Endothelial cell (in vitro differentiated cells): ENCODE results near the gene C1QTNF5. TPM values are rescaled to one million over a fixed set of nuclear protein-coding genes. Genes with fewer than 3 reads are reported as not detected.

Experiments
- DNase-seq: peaks from one replicate; pipeline ENCODE4 v3.0.0; 2021; ENCODE audit warnings: low spot score
- H3K27ac Mint-ChIP-seq: one replicate; pipeline ENCODE4 v1.8.0; 2021; ENCODE audit warnings: mixed read lengths, inconsistent platforms; ENCODE audit not compliant: unreplicated experiment
- H3K27me3 Mint-ChIP-seq: one replicate; pipeline ENCODE4 v1.8.0; 2021; ENCODE audit warnings: mild to moderate bottlenecking, moderate library complexity, mixed read lengths, inconsistent platforms; ENCODE audit not compliant: unreplicated experiment
- H3K36me3 Mint-ChIP-seq: one replicate; pipeline ENCODE4 v1.8.0; 2021; ENCODE audit warnings: mild to moderate bottlenecking, low read depth, mixed read lengths, inconsistent platforms; ENCODE audit not compliant: unreplicated experiment
- H3K4me1 Mint-ChIP-seq: one replicate; pipeline ENCODE4 v1.8.0; 2021; ENCODE audit warnings: mild to moderate bottlenecking, mixed read lengths, inconsistent platforms; ENCODE audit not compliant: unreplicated experiment
- H3K4me3 Mint-ChIP-seq: one replicate; pipeline ENCODE4 v1.8.0; 2021; ENCODE audit warnings: mild to moderate bottlenecking, mixed read lengths, inconsistent platforms; ENCODE audit not compliant: unreplicated experiment
- H3K9me3 Mint-ChIP-seq: one replicate; pipeline ENCODE4 v1.8.0; 2021; ENCODE audit warnings: mixed read lengths, inconsistent platforms; ENCODE audit not compliant: unreplicated experiment
- CTCF ChIP-seq: fragments of 200-600 bp; sonication (generic); IDR thresholded peaks from one replicate; pipeline ENCODE4 v1.5.0; 2021; ENCODE audit warnings: antibody characterized with exemption; ENCODE audit not compliant: unreplicated experiment
- total RNA-seq: library from RNA; stranded (reverse); fragmentation: NEBNext Ultra II Directional; extraction: Animal tissue kit (Norgen Biotek cat#: 25700); gene quantifications from one replicate; pipeline ENCODE4 v1.2.1, GENCODE V29; 2021; ENCODE audit not compliant: unreplicated experiment

C1QTNF5 gene
- total RNA-seq, 1 donor from 2014 or later: 26.0 TPM

GRCh38 chr11:119335655-119336543, 4.8 kb downstream of the C1QTNF5 start:
- no peak for TF ChIP-seq CTCF
- H3K27me3 Mint-ChIP-seq: peaks cover 7% of the 10 kb centered on the region
- DNase-seq: no peak
- H3K4me3 Mint-ChIP-seq: peak overlapping the region; percentile 65
- peaks cover 39% of the 10 kb centered on the region for H3K4me1 Mint-ChIP-seq
- H3K27ac Mint-ChIP-seq: no peak overlapping the region
- no peaks in the 10 kb centered on the region for H3K9me3 Mint-ChIP-seq
- H3K36me3 Mint-ChIP-seq: no peaks in the 10 kb centered on the region

- H3K4me1 Mint-ChIP-seq: peaks cover 37% of the 10 kb centered on the region
- no peak for DNase-seq
- H3K27ac Mint-ChIP-seq: peak overlapping the region; percentile 97
- peak overlapping the region; percentile 99 for H3K4me3 Mint-ChIP-seq
- no peaks in the 10 kb centered on the region for H3K36me3 Mint-ChIP-seq
- no peak for TF ChIP-seq CTCF
- H3K27me3 Mint-ChIP-seq: peaks cover 6% of the 10 kb centered on the region
- no peaks in the 10 kb centered on the region for H3K9me3 Mint-ChIP-seq
Measured at GRCh38 chr11:119335091-119335654, 5.5 kb downstream of the C1QTNF5 start.

- peaks cover 35% of the 10 kb centered on the region for H3K4me1 Mint-ChIP-seq
- peak within 1 kb of the TSS; percentile 99 for H3K4me3 Mint-ChIP-seq
- peaks cover 4% of the 10 kb centered on the region for H3K27me3 Mint-ChIP-seq
- no peak for TF ChIP-seq CTCF
- no peaks in the 10 kb centered on the region for H3K9me3 Mint-ChIP-seq
- DNase-seq: peak; percentile 89
- no peaks in the 10 kb centered on the region for H3K36me3 Mint-ChIP-seq
- peak within 1 kb of the TSS; percentile 97 for H3K27ac Mint-ChIP-seq
Measured at GRCh38 chr11:119334174-119334930, 6.3 kb downstream of the C1QTNF5 start, which contains the start of gene RNF26. Gene RNF26 (plus strand): TSS chr11:119334527. CDS start chr11:119335123, 596 bp downstream.

GRCh38 chr11:119332111-119332765, 8.4 kb downstream of the C1QTNF5 start:
- H3K9me3 Mint-ChIP-seq: no peaks in the 10 kb centered on the region
- H3K4me3 Mint-ChIP-seq: no peak overlapping the region
- H3K27ac Mint-ChIP-seq: no peak overlapping the region
- H3K27me3 Mint-ChIP-seq: no peaks in the 10 kb centered on the region
- peaks cover 19% of the 10 kb centered on the region for H3K4me1 Mint-ChIP-seq
- DNase-seq: no peak
- TF ChIP-seq CTCF: no peak
- H3K36me3 Mint-ChIP-seq: no peaks in the 10 kb centered on the region
